ENCODE data around the gene ZMIZ2. TPM values are rescaled to one million over a fixed set of nuclear protein-coding genes. Genes with fewer than 3 reads are reported as not detected.
A peak's percentile ranks its signal among the peaks of the same experiment; 100 is the strongest.
"Not testable (repeated sequence)": the region's sequence is repeated elsewhere in the genome, so short reads cannot be mapped to it uniquely, and the experiment has no call there.

ZMIZ2 gene
- total RNA-seq, 1 donor from 2014 or later, result 47.8 TPM

DNA sequence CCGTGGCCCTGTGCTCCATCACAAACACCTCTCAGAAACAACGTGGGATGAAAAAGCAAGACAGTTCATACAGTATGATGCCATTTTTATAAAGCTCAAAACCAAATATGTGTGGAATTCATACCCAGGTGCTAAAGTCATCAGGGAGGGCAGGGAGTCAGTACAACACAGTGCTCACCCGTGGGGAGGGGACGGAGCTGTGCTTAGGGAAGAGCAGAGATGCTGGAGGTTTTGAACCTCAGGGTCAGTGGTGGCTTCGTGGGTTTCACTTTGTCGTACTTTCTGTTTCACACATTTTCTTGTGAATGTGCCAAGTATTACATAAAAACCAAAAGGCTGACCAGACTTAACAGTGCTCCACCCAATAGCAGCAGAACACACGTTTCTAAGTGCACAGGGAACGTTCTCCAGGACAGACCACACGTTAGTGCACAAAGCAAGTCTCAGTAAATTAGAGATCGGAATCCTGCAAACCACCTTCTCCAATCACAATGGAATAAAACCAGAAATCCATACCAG, 21.2 kb downstream of the ZMIZ2 start:
- DNase-seq (ENCODE audit: low spot score), result no peak

DNA sequence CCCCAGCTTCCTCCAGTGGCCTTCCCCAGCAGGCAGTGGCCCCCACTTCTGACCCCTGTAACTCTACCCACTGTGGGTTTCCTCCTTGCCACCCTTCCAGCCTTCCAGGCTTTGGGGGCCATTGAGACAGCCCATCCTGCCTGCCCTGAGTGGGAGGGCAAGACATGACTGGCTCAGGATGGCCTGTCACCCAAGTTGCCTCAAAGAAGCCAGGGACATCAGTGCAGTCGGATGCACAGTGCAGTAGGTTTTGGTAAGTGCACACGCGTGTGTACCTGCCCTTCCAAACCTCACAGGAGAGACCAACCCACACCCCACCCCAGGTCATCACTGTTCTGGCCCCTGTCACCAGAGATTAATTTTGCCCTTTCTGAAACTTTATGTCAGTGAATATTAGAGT, 22.7 kb downstream of the ZMIZ2 start:
- no peak for DNase-seq (ENCODE audit: low spot score)

DNA sequence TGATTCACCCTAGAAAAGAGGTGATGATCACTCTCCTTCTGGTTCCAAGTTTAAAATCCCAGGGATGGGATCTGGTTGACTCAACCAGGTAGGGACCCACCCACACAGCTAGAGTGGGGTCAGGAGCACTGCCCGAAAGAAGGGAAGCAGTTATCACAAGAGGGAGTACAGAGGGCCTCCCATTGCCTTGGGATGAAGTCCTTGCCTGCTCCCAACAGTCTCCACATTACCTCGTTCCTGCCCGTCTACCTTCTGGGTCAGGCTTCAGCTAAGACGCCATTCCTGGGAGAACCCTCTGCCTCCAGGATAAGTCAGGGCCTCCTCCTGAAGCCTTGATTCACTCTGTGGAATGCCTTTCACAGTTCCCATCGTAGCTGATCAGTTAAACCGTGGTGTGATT, 23.8 kb downstream of the ZMIZ2 start:
- DNase-seq (ENCODE audit: low spot score), result no peak

DNA sequence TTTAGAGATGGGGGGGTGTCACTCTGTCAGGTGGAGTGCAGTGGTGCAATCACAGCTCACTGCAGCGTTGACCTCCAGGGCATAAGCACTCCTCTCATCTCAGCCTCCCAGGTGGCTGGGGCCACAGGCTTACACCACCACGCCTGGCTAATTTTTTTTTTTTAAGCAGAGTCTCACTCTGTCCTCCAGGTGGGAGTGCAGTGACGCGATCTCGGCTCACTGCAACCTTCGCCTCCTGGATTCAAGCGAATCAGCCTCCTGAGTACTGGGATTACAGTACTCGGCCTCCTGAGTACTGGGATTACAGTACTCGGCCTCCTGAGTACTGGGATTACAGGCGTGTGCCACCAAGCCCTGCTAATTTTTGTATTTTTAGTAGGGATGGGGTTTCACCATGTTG, 24.2 kb downstream of the ZMIZ2 start:
- no peak for DNase-seq (ENCODE audit: low spot score)

DNA sequence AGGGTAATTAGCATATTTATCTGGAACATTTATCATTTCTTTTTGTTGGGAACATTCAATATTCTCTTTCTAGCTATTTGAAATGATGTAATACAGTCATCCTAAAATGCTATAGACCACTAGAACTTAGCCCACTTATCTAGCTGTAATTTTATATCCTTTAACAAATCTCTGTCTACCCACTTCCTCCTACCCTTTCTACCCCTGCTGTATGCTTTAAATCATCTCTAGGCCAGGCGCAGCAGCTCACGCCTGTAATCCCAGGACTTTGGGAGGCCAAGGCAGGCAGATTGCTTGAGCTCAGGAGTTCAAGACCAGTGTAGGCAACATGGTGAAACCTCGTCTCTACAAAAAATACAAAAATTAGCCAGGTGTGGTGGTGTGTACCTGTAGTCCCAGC, 25.8 kb downstream of the ZMIZ2 start:
- DNase-seq (ENCODE audit: low spot score), result not testable (repeated sequence)

DNA sequence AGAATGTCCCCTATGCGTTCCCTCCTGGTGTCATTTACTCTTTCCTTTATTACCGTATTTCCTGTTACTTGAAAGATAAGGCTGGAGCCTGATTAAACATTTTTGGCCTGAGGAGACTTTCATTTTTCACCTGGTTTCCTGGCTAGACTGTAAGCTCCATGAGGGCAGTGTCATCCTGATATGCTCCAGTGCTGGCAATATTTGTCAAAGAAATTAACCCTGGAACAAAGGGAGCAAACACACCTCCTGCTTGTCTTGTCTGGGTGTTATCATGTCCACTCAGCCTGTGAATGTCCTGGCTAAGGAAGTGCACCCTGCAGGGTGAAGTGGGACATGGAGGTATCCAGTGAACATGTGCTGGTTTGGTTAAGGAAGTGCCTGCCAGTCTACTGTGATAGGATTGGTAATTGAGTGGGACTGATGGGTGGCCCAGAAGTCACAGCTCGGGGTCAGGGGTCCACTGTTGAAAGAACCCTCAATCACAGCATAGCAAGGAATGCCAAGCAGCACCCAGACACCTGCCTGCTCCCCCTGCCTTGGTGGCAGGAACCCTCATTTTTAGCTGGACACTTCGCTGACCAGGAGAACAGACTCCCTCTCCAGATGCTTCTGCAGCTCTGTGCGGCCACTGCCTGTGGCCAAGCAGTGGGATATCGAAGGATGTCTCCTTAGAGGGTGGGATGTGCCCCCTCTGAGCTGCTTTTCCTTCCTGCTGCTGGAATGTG, 26.9 kb downstream of the ZMIZ2 start:
- no peak for DNase-seq (ENCODE audit: low spot score)

DNA sequence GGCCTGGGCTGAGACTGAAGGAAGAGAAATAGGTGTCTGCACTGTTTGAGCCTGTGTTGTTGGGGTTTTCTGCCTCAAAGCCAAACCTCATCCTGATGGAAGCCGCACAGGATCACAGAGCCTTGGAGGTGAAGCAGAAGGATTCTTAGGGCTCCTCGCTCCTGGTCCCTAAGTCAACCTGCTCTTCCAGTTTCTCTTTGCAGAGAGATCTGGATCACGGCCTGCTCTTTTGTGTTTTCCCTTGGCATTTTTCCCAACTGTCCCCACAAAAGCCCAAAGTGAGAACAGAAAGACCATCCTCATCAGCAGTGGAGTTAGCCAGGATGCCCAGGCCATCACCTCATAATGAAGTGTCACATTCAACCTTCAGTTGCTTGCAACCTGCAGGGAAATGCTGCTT, 27.6 kb downstream of the ZMIZ2 start:
- no peak for DNase-seq (ENCODE audit: low spot score)

DNA sequence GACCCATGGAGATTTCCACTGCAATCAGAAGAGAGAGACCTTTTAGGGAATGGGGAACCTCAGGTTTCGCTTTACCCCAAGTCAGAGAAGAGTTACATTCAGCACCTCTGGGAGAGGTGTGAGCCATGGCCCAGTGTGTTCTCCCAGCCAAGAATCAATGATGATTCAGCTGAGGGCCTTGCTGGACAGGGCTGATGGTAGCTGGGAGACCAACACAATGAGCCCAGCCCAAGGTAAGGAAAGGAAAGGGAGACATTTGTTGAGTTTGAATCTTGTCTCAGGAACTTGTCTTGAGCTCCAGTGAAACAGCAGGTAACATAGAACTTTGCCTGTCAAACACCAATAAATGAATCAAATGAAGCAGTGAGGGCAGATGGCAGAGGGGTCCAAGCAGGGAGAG, 33.8 kb downstream of the ZMIZ2 start:
- no peak for DNase-seq (ENCODE audit: low spot score)

DNA sequence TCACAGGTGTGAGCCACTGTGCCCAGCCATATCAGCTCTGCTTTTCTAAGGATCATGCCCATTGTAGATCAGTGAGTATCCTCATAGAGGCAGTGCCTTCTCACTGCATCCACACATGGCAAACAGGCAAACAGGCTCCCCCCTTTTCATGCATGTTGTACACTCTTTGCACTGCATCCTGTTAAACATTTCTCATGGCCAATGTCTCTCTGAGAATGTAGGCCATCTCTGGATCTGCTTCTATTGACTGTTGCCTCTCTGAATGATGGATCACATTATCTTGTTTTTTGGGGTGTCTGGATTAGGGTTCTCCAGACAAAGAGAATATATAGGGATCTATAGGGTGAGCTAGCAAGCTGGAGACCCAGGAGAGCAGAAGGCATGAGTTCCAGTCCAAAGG, 34.8 kb downstream of the ZMIZ2 start:
- no peak for DNase-seq (ENCODE audit: low spot score)

DNA sequence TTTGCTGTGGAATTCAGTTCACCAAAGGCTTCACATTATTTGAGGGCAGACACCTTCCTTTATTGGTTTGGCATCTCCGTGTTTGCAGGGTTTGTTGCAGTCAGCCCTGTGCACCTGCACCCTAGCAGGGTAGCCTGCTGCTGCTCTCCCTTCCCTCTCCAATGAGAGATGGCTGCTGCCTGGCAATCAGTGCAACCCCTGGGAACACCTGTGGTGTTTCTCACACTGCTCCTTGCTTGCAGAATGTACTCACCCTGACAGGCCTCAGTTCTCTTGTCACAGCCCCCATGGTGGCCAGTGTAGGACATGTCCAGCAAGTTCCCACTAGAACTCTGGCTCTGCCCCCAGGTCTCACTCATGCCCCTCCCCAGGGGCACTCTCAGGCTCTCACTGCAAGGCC, 35.7 kb downstream of the ZMIZ2 start:
- no peak for DNase-seq (ENCODE audit: low spot score)

DNA sequence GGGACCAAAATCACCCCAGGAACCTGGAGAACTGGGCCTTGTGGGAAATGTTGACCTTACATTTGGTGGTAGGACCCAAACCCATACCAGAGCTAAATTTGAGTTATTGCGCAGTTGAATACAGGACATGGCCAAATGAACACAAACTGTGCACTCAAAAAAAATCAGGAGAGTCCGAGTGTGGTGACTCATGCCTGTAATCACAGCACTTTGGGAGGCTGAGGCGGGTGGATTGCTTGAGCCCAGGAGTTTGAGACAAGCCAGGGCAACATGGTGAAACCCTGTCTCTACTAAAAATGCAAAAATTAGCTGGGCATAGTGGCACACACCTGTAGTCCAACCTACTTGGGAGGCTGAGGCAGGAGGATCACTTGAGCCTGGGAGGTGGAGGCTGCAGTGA, 36.6 kb downstream of the ZMIZ2 start:
- DNase-seq (ENCODE audit: low spot score), result not testable (repeated sequence)

DNA sequence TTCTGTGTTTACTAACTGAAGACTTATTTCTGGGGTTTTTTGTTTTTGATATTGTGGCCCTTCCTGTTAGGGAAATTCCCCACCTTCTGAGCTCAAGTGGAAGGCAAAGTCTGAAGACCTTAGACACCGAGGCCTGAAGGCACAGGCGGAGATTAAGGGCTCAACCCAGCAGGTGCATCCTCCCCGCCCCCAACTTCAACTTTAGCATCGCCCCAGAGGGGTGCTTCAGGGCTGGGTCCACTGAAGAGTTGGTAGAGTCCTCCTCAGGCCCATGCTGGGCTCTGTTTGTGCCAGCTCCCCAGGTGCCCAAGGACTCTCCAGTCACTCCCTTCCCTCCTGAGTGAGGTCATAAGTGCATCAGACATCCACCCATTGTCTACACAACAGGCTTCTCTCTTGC, 38.4 kb downstream of the ZMIZ2 start:
- DNase-seq (ENCODE audit: low spot score), result no peak

DNA sequence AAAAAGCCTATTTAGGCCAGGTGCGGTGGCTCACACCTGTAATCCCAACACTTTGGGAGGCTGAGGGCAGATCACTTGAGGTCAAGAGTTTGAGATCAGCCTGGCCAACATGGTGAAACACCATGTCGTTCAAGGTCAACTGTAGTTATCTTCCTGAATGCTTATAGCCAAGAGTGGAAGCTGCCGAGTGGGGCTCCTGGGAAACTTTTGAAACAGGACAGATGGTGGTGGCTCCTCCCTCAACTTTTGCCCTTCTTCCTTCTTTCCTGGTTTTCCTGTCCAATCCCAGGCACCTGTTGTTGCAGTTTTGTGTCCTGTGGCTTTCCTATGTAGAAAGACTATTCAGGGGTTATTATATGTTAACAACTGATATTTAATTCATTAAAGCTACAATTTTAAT, 39.1 kb downstream of the ZMIZ2 start:
- DNase-seq (ENCODE audit: low spot score), result no peak

DNA sequence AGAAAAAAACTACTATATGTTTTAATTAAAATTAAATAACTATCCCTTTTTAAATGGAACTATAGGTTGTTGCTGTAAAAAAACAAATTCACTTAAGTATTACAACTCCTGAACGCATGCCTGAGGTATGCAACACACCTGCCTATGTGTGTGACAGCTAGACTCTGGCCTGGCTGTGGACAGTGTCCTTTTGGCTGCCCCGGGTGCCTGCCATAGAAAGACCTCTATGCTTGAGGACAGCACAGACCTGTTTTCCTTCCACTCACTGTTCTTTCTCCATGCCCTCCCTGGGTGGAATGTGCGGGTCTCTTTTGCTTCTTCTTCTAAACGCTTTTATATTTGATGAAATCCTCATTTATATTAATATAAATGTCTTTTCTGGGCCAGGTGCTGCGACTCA, 41.3 kb downstream of the ZMIZ2 start:
- DNase-seq (ENCODE audit: low spot score), result no peak

DNA sequence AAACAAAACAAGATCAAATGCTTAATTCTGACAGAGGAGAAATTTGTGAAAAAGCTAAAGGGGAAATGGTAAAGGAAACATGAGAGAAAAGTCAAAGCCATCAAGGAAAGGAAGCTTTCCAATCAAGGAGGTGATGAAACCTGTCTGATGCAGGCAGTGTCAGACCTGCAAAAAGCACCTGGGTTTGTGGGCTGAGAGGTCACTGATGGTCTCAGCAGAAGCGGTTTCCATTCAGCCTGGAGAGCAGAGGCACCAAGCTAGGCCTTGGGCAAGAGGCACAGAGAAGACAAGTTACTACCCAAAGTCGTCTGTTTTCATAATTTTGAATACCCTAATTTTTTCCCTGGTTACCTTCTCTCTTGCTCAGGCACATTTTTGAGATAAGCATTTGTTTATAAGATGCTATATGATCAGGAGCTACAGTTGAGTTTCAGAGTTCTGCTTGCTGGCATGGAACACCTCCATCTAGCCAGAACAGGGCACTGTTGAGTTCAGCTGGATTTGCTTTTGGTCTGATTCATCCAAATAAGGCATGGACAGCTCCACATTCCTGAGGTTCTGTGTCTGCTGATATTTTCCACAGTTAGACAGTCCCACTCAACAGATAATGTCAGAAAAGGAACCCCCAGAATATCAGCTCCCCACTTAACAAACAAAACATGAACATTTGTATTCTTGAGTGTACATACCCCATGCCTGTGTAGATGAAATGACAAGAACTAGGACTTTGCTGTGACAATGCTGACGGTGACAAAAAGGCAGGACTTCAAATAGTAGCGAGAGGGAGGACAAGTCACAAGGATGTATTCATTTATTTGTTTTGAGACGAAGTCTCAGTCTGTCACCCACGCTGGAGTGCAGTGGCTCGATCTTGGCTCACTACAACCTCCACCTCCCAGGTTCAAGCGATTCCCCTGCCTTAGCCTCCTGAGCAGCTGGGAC, 42.9 kb downstream of the ZMIZ2 start:
- no peak for DNase-seq (ENCODE audit: low spot score)

DNA sequence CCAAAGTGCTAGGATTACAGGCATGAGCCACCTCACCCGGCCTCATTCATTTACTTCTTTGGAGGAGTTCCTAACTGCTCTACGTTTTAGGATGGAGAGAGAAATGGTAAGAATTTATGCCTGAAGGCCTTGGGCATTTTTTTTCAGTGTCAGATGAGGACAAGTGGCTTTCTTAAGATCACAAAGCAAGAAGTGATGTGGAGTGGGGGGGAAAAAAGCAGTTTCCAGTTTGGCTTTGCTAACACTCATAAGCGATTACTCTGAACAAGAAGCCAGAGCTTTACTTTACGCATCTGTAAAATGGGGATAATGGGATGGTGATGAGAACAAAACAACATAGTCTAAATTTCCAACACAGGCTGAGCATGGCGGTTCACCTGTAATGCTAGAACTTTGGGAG, 45.3 kb downstream of the ZMIZ2 start:
- no peak for DNase-seq (ENCODE audit: low spot score)

DNA sequence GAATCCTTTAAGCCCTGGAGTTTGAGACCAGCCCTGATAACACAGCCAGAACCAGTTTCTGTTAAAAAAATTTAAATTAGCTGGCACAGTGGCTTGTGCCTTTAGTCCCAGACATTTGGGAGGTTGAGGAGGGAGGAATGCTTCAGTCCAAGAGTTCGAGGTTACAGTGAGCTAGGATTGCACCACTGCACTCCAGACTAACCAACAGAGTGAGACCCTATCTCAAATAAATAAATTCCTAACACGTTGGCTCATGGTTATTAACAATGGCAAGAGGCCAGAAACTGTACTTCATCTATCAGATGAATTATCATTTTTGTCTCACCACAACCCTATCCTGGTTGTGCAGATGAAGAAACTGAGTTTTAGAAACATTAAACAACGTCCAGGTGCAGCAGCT, 45.7 kb downstream of the ZMIZ2 start:
- DNase-seq (ENCODE audit: low spot score), result no peak

DNA sequence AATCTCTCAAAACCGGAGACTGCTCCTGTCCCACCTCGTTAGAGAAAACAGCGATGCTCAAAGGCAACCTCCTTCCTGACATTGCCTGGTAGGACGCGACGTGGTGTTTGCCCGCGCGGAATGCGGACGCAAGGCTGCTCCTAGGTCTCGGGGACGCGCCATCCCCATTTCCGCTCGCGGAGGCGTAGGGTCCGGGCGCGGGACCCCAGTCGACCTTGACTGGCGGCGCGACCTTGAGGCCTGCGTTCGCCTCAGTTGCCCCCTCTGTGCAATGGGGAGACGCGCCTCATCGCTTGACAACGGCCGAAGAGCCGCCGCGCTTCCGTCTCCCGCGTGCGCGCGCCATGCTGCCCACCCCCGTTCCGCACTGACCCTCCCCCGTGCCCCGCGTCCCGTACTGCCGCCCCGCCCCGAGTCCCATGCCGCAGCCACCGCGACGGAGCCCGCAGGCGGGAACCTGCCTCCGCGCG, 47.4 kb downstream of the ZMIZ2 start:
- DNase-seq (ENCODE audit: low spot score), result no peak

DNA sequence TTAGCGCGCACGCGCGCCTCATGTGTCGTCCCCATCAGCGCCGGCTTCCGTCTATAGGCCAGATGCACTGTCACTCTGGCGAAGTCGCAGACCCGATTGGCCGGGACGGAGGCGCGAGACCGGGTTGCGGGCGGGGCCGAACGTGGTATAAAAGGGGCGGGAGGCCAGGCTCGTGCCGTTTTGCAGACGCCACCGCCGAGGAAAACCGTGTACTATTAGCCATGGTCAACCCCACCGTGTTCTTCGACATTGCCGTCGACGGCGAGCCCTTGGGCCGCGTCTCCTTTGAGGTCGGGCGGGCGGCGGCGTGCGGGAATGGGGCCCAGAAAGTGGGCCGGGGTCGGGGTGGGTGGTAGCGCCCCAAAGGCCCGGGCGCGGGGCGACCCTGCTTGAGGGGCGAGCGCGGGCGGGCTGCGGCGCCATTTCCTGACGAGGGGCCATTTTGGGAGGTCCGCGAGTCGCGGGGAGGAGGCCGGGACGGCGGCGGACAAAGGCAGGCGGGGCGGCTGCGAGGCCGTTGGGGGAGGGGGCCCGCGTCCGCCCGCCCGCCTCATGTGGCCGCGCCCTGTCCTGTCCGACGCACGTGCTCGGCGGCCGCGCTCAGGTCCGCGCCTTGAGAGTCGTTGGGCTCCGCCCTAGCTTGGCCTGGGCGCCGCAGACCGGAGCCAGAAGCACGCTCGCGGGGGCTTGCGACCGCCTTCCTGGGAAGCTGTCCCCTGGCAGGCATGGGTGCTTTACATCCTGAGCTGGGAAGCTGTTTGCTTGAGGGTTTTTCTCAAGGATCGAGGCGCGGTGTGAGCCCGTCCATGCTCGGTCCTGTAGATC, 48.1 kb downstream of the ZMIZ2 start, which contains the start of gene PPIA:
TSS of gene PPIA (plus strand) at position 178 of the 825 bp plus-strand sequence. CDS start at position 222, 44 bp downstream.
- DNase-seq (ENCODE audit: low spot score), result peak; percentile 99

DNA sequence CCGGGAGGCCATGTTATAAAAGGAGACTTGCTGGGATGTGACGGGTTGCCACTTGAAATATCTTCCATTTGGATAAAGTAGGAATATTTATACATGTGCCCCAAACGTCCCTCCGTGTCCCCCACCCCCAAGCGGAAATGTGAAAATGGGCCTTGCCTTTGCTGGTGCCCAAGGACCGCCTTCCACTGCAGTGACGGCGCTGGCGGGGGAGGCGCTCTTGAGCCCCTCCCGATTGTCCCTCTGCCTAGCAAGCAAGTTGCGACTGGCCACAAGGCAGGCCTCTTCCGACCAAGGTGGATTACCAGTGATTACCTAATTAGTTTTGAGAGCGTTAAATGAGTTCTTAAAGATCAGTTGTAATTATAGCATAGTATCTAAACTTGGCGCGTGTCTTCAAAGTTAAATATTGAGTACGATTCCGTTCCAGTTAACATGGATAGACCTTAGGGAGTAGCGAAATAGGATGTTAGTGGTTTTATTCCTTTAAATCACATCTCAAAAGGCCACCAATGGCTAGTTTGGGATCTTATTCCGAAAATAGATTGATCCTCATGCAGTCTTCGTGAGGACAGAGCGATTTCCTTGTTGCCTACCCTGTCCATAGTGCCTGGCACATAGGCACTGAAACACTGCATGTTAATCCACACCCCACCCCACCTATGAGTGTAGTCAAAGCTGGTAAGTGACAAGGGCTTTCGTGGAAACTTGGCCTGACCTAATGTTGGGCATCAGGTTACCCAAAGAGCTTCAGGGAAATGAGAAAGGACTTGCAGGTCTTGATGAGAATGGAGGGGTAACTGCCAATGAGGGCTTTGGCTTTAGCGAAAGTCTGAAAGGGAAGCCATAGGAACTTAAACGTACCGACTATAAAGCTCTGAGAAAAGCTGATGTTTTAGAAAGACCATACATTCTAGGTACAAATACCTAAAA, 48.9 kb downstream of the ZMIZ2 start:
- DNase-seq (ENCODE audit: low spot score), result peak; percentile 94

All from mesenteric fat pad (tissue), 1 donor.